OCI-LY3 (cell line): ENCODE measurements around the gene TCERG1L.

ENCODE experiments used
- H2AFZ ChIP-seq: fragments of 200-600, 300-600 bp; shearing (Covaris generic); 2 replicates; pipeline ENCODE4 v1.6.0; 2014; ENCODE audit warnings: antibody characterized with exemption, low read depth, low read length
- H3K27ac ChIP-seq: fragments of 200-600, 300-600 bp; sonication (generic); 2 replicates; pipeline ENCODE4 v1.5.1; 2014; ENCODE audit warnings: mild to moderate bottlenecking, low read length, moderate library complexity, mixed read lengths
- H3K27me3 ChIP-seq: fragments of 200-600, 300-600 bp; sonication (generic); 2 replicates; pipeline ENCODE4 v1.6.1; 2014; ENCODE audit warnings: low read depth, low read length, mixed read lengths
- H3K36me3 ChIP-seq: fragments of 200-600, 300-600 bp; sonication (generic); replicated peaks from 2 replicates; pipeline ENCODE3; 2014; ENCODE audit warnings: low read depth, low read length, mixed read lengths
- H3K4me1 ChIP-seq: fragments of 300-600, 200-600 bp; sonication (generic); 2 replicates; pipeline ENCODE4 v1.6.1; 2014; ENCODE audit warnings: low read length, mixed read lengths
- H3K4me2 ChIP-seq: fragments of 200-600, 300-600 bp; sonication (generic); 2 replicates; pipeline ENCODE4 v1.6.1; 2014; ENCODE audit warnings: low read length, mixed read lengths
- H3K4me3 ChIP-seq: fragments of 300-600, 200-600 bp; sonication (generic); 2 replicates; pipeline ENCODE4 v1.5.1; 2014; ENCODE audit warnings: antibody characterized with exemption, mild to moderate bottlenecking, low read length, moderate library complexity
- H3K79me2 ChIP-seq: fragments of 300-600, 200-600 bp; shearing (Covaris generic); 2 replicates; pipeline ENCODE4 v1.6.1; 2014; ENCODE audit warnings: mild to moderate bottlenecking, low read length, mixed read lengths
- H3K9ac ChIP-seq: fragments of 300-600, 200-600 bp; shearing (Covaris generic); 2 replicates; pipeline ENCODE4 v1.6.0; 2014; ENCODE audit warnings: mild to moderate bottlenecking, low read length, moderate library complexity
- H3K9me3 ChIP-seq: fragments of 200-600, 300-600 bp; shearing (Covaris generic); 2 replicates; pipeline ENCODE4 v1.6.1; 2014; ENCODE audit warnings: low read length, mixed read lengths; ENCODE audit not compliant: insufficient read depth
- H4K20me1 ChIP-seq: fragments of 200-600, 300-600 bp; sonication (generic); 2 replicates; pipeline ENCODE4 v1.6.1; 2016; ENCODE audit warnings: low read length, mixed read lengths; ENCODE audit not compliant: insufficient read depth
- EZH2phosphoT487 ChIP-seq: fragments of 200-600 bp; shearing (Covaris generic); IDR thresholded peaks from 2 replicates; pipeline ENCODE4 v1.6.1; 2018; ENCODE audit warnings: antibody characterized with exemption, mixed run types, low read depth
- TF ChIP-seq, protein P1 (sequence below): fragments of 200-600, 300-600 bp; sonication (generic); IDR thresholded peaks from 2 replicates; pipeline ENCODE4 v1.5.1; 2014; ENCODE audit warnings: antibody characterized with exemption, low read length, low read depth

TCERG1L gene

DNA sequence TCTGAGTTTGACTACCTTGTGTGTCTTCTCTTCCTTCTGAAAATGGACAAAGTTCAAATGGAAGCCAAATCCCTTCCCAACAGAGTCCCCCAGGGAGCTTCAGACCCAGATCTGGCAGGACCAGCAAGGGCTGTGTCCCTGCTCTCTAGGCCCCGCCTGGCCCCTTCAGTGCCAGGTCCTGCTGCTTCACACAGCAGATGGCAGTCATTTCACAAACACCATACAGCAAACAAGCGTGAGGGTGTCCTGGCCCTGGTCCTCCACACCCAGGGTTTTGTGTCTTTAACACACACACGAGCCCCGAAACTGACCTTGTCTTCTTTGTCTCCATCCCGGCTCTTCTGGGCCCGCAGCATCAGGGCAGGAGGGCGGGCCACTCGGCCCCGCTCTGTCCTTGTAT is 145.0 kb downstream of the TCERG1L start:
- H3K27ac ChIP-seq = no peak overlapping the region
- H3K36me3 ChIP-seq = no peaks in the 10 kb centered on the region
- H3K79me2 ChIP-seq = no peaks in the 10 kb centered on the region
- no peak overlapping the region for H3K4me2 ChIP-seq
- H4K20me1 ChIP-seq = no peaks in the 10 kb centered on the region
- no peak overlapping the region for H3K9ac ChIP-seq
- no peak overlapping the region for H3K4me3 ChIP-seq
- TF ChIP-seq, protein P1, sequence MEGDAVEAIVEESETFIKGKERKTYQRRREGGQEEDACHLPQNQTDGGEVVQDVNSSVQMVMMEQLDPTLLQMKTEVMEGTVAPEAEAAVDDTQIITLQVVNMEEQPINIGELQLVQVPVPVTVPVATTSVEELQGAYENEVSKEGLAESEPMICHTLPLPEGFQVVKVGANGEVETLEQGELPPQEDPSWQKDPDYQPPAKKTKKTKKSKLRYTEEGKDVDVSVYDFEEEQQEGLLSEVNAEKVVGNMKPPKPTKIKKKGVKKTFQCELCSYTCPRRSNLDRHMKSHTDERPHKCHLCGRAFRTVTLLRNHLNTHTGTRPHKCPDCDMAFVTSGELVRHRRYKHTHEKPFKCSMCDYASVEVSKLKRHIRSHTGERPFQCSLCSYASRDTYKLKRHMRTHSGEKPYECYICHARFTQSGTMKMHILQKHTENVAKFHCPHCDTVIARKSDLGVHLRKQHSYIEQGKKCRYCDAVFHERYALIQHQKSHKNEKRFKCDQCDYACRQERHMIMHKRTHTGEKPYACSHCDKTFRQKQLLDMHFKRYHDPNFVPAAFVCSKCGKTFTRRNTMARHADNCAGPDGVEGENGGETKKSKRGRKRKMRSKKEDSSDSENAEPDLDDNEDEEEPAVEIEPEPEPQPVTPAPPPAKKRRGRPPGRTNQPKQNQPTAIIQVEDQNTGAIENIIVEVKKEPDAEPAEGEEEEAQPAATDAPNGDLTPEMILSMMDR = no peak
- TF ChIP-seq EZH2phosphoT487 = no peak
- H3K4me1 ChIP-seq = no peaks in the 10 kb centered on the region
- H2AFZ ChIP-seq = no peak overlapping the region
- no peaks in the 10 kb centered on the region for H3K27me3 ChIP-seq
- no peaks in the 10 kb centered on the region for H3K9me3 ChIP-seq

DNA sequence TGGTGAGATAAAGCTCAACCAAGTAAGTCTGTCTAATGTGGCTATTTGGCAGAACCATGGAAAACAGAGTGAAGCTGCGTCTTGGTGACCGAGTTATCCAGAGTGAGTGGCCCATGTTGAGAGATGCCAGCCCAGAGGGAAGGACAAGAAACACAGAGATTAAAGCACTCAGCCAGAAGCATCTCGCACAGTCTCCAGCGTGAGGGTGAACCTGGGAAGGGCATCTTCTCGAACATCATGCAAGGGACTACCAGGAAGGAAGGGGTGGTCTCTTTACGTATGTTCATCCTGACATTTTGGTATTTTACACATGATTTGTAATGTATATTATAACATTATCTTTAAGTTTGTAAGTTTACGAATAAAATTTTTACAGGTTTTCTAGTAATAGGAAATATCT is 146.4 kb downstream of the TCERG1L start:
- no peaks in the 10 kb centered on the region for H3K36me3 ChIP-seq
- no peak overlapping the region for H3K4me2 ChIP-seq
- H3K4me3 ChIP-seq = no peak overlapping the region
- no peak overlapping the region for H2AFZ ChIP-seq
- H3K9ac ChIP-seq = no peak overlapping the region
- H3K27ac ChIP-seq = no peak overlapping the region
- no peaks in the 10 kb centered on the region for H3K9me3 ChIP-seq
- H4K20me1 ChIP-seq = no peaks in the 10 kb centered on the region
- no peak for TF ChIP-seq EZH2phosphoT487
- TF ChIP-seq, protein P1 = no peak
- H3K4me1 ChIP-seq = no peaks in the 10 kb centered on the region
- no peaks in the 10 kb centered on the region for H3K27me3 ChIP-seq
- H3K79me2 ChIP-seq = no peaks in the 10 kb centered on the region

DNA sequence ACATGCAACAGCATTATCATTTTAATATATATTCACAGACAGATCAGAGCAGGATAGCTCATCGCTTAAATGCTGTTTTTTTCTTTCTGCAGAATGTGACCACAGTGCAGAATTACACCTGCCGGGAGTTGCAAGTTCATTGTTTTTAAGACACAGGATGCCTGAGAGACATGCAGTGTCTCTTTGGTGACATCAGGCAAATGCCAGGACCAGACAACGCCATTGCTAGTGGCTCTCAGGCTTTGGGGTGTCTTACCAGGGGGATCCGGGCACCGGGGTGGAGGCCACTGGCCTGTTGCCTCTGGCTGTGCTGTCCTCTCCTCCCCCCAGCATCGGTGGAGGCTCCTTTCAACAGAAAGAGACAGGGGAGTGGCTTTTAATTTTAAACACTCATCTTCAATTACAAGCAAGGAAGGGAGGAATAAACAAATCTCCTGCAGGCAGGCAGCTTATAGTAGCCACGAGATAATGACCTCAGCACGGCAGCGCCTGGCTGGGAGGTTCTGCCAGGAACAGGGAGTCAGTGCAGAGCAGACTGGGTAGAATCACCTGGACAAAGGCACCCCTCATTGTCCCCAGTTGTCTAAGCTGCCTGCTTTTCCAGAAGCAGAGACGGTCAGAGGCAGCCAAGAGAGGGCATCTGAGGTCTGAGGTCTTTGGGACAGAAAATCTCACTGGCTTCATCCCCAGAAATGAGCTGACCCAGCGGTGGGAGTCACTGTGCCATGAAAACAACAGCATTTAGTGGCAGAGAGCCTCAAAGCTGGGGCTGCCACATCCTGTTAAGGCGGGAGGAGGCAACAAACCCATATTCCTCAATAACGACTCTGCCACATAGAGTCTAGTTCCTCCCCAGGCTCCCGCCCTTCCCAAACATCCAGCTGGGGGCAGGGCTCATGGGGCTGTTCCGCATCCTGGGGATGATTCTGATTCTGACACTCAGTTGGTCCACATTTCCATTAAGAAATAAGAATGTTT is 148.4 kb downstream of the TCERG1L start:
- TF ChIP-seq, protein P1 = no peak
- no peak for TF ChIP-seq EZH2phosphoT487
- no peak overlapping the region for H3K9ac ChIP-seq
- no peaks in the 10 kb centered on the region for H3K27me3 ChIP-seq
- no peak overlapping the region for H3K4me2 ChIP-seq
- no peak overlapping the region for H2AFZ ChIP-seq
- no peak overlapping the region for H3K27ac ChIP-seq
- H3K36me3 ChIP-seq = no peaks in the 10 kb centered on the region
- H3K9me3 ChIP-seq = no peaks in the 10 kb centered on the region
- H3K4me1 ChIP-seq = no peaks in the 10 kb centered on the region
- H4K20me1 ChIP-seq = no peaks in the 10 kb centered on the region
- no peak overlapping the region for H3K4me3 ChIP-seq
- no peaks in the 10 kb centered on the region for H3K79me2 ChIP-seq

DNA sequence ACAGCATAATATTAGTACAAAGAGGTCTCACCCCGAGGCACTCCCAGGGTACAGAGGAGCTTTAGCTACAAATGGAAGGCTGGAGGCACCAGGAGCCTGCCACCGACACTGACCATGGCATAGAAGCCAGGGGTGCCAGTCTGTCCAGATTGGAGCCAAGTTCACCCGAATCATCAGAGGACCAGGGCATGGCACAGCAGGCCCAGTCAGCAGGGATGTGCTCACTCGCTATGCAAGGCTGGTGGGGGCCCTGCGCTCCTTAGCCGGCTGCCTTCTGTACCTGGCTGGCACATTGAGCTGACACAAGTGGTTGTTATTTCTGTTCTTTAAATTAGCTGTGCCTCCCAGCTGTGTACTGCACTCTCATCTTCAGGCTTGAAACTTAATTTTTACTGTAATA is 149.3 kb downstream of the TCERG1L start:
- Histone ChIP-seq H3K4me1 (no peaks in the 10 kb centered on the region), H3K4me2 (no peak overlapping the region), H3K36me3 (no peaks in the 10 kb centered on the region), H3K9me3 (no peaks in the 10 kb centered on the region), H3K4me3 (no peak overlapping the region), H3K9ac (no peak overlapping the region), H3K27me3 (no peaks in the 10 kb centered on the region), H2AFZ (no peak overlapping the region), H4K20me1 (no peaks in the 10 kb centered on the region), H3K27ac (no peak overlapping the region), H3K79me2 (no peaks in the 10 kb centered on the region)
- TF ChIP-seq EZH2phosphoT487 = no peak
- TF ChIP-seq, protein P1 = no peak
